ENCODE results near the gene TOX2.

GRCh38 chr20:44028868-44029847, 114.5 kb downstream of the TOX2 start:
- no peak for TF ChIP-seq POLR2A (IDR thresholded peaks at IDR 0.05)
- no peak for TF ChIP-seq CTCF (IDR thresholded peaks at IDR 0.05 in 4 of 5, conservative IDR thresholded peaks at IDR 0.05 in 1 of 5)

All from gastrocnemius medialis (tissue), 4 donors.